GM21737 (cell line): ENCODE results near the gene FAM240A.

Experiments
- ATAC-seq: cut with Tn5 transposase; IDR thresholded peaks from one replicate; pipeline ENCODE4 v1.9.1; 2021; ENCODE audit warnings: mild to moderate bottlenecking, moderate library complexity; ENCODE audit not compliant: unreplicated experiment

Gene FAM240A

DNA sequence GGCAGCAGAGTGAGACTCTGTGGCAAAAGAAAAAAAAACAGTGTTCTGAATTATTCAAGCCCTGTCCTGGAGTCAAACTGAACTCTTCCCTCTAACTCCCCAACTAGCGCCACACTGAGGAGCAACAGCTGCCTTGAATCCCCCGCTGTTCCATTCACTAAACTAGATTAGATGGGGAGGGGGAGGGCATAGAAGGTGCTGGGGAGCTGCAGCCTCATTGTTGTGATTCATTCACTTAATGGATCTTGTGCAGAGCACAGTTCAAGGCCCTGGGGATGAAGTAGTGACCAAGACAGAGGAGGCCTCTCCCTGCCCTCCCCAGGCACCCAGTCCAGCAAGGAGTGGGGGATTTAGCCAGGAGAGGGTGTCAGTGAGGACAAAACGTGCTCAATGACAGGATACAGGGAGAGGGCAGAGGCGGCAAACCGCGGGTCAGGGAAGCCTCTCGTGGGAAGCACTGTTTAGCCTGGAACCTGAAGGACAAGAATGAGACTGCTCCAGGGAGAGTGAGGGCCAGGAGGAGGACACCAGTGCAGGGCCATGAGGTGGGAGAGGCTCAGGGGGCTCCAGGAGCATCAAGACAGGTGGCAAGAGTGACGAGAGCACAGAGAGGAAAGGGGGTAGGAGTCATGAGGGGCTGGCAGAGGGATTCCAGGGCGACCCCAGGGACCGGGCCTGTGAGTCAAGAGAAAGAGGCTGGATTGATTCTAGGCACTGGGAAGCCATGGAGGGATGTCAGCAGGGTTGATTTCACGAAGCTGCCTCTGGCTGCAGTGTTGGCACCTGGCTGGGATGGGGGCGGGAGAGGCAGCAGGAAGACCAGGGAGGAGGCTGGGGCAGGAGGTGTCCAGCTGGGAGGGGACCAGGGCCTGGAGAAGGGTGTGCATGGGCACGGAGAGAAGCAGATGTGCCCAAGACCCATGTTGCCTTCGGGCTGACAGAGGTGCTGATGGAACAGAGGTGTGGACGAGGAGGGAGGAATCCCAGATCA, 49.7 kb downstream of the FAM240A start:
- ATAC-seq: no peak

DNA sequence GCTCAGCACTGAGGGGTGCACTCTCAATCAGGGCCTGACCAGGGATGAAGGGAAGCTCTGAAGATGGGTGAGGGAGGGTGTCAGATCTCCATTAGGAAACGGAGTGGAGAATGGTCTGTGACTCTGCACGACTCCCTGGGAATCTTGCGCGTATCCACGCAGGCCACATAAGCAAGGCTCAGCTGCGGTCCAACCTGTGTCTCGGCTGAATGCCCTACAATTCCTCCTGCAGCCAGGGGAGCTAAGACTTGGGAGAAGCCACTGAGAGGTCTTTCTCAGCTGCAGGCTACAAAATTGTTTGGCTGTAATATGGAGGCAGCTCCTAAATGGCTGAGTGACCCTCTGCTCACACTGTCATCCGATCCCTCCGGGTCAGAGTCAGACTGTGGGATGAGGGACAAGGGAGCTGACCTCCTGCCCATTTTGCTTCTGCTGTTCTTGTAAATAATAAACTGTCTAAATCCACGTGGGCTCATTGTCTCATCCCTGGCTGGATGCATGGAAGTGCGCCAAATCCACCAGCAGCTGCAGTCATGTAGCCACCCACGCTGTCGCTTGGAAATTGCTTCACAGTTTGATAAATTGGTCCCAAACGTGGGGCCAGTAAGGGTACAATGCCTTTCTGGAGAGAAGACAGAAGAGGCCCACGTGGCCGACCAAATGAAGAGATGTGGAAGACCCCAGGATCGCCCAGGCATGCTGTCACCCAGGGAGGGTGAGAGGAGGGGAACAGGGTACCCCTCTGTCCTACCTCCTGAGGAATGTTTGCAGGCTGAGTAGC, 50.6 kb downstream of the FAM240A start:
- no peak for ATAC-seq

DNA sequence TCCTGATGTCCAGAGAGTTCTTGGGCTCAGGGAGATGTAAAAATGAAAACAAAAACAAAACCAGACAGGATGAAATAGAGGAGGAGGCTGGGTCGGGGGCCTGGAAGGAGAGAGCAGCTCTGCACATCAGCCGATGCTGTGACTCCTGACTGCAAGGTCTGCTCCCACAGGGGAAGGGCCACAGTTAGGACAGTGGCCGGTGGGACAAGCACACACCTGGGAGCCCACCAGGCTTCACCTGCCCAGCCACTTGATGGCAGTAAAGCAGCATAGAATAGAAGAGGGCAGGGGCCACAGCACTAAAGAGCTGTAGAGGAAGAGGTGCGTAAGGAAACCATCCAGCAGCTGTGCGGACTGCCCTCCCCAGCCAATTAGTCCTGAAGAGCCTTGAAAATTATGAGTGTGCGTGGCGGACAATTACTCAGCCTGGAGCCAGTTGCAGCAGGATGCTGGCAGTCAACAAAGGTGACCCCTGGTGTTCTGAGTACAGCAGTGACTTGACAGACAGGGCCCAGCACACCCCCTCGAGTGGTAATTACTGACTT, 51.3 kb downstream of the FAM240A start:
- ATAC-seq: no peak

DNA sequence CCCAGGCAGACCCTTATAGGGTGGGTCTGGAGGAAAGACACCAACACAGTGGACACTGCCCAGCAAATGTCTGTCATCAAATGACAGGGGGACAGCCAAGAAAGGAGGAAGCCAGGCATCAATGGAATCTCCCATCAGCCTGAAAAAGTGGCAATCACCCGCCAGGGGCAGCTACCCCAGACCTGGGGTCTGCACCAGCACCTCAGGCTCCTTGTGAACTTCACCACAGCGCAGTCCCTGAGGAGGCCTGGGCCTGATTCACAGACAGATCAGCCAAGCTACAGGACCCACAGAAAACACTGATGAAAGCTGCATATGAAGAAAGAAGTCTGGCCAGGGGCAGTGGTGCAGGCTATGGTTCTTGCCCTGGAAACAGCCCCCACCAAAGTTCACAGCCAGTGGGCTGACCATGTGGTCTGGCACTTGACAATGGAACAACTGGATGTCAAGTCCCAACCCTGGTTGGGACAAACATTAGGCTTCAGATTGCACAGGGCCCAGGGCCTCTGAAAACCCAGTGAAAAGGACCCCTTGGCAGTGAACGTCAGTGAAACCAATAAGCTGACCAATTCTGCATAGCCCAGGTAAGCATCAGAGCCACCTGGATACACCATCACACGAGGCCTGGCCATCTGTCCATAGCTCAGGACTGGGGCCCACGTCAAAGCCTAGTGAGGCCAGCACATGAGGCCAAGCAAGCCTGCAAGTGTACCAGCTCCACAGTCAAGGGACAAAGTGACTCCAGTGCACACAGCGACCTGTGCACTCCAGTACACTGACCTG, 52.1 kb downstream of the FAM240A start:
- no peak for ATAC-seq

DNA sequence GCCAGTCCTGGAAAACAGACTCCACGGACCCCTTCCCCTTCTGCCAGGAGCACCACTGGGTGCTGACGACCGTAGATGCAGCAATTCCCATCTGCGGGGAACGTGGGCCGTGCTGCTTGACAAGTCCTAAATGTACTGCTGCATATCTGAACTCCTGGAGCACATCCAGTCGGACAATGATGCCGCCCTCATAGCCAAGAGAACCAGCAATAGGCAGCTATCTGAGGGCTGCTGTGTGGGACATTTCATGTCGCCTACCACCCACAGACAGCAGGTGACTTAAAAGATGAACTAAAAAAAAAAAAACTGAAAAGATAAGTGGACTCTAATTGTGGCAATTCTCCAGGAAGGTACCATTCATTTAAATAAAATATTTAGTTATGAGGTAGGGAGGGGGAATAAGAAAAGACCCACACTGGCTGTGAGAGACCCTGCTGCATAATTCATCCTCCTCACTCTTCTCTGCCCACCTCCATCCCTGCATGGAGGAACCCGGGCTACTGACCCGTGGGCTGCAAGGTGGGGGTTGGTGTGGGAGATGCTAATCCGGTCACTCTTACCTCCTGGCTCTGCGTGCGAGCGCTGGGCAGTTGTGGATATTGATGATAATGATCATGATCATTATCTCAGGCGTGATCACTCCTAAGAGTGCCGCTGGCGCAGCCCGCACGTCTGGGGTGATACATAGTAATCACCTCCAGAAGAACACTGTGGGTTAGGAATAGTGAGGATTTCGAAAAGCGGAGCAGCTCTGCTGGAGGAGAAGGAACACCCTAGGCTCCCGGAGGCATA, 52.8 kb downstream of the FAM240A start:
- no peak for ATAC-seq

DNA sequence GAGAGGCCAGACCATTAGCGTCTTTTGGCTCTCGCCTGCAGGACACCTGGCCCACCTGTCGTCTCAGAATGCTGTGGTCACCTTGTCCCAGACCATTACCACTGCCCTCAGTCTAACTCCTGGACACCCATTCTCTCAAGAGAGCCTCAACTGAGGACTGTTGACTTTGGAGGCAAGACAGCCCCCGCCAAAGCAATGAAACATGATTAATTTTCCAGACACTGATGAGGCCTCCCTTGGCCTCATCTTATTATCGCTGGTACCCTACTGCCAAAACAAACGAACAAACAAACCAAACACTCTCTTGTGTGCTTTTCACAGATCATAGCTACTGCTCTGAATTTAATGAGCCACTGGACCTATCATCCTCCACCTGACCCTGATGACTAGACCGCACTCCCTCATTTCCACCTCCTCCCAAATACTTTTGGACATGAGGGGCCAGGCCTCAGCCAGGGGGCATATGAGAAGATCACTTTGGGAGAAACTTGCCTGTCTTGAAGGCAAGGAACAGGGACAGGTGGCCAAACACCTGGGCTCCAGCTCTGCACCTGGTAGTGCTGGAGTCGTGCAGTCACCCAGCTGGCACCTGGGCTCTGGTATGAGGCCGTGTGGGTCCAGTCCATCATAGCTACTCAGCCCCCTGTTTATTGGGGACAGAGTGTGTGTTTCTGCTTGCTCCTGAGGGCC, 53.6 kb downstream of the FAM240A start:
- ATAC-seq: no peak

DNA sequence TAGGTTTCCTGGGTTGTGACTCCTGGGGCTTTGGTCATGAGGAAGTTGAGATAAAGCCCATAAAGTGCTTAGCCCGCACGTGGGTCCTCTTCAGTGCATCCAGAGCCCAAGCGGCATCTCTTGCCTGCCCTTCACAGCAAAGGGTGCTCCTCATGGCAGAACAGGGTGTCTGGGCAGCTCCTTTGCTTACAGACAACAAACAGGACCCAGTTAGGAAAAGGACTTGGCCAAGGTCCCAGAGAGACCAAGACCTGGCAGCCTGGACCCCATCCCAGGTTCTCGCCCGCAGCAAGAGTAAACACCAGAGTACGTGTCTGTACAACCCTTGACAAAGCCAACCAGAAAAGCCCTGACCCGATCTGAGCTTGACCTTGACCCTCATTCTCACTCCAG, 54.1 kb downstream of the FAM240A start:
- ATAC-seq: no peak

DNA sequence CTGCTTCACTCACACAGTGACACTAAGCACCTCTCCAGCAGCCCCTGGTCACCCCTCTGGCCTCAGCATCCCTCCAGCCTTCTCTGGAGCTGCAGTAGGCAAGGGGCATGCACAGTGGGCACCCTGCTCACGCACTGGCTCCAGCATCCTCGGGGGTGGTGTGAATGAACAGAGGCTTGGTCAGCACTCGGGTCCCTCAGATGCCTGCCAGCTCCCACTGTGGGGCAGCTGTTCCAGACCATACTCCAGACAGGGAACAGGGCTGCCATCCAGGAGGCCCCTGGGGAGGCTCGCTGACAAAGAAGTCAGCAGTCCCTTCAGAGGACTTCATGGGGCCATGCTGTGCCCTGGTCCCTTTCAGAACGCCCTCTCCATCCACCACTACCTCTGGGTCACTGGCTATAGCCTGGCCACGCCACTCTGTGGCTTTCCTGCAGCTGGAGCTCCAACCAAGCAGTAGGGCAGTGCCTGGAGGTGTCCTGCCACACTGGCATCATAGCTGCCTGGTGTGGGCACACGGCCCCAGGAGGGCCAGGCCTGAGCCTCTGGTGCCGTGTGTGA, 54.8 kb downstream of the FAM240A start:
- no peak for ATAC-seq

DNA sequence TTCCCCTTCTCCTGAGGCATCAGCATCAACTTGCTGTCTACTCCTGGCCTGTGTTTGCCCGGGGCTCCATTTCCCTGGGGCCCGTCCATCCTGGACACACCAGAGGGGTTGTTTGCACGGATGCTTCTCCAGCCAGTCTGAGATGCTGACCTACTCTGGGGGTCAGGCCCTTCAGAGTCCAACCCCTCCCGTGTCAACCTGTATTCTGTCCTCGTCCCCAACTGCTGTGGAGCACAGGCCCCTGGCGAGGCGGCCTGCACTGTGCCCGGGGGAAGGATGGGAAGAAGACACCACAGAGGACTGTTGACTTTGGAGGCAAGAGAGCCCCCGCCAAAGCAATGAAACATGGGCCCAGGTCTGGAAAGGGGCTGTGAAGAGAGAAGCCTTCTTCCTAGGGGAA, 55.3 kb downstream of the FAM240A start:
- ATAC-seq: no peak

DNA sequence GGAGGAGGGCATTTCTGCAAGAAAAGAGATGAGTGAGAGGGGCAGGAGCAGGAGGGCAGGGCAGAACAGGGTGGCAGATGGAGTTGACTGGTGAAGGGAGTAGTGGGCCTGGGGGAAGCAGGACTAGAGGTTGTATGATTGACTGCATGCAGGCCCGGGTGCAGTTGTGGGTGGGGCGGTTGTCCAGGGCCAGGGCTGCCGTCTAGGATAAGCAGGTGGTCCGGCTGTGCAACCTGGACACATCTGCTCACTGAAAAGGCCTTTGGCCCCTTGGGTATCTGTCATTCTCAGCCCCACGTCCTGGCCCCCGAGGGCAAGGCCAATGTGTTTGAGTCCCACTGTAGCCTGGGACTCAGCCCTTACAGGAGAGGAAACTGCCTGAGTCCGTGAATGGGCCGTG, 55.8 kb downstream of the FAM240A start:
- no peak for ATAC-seq

DNA sequence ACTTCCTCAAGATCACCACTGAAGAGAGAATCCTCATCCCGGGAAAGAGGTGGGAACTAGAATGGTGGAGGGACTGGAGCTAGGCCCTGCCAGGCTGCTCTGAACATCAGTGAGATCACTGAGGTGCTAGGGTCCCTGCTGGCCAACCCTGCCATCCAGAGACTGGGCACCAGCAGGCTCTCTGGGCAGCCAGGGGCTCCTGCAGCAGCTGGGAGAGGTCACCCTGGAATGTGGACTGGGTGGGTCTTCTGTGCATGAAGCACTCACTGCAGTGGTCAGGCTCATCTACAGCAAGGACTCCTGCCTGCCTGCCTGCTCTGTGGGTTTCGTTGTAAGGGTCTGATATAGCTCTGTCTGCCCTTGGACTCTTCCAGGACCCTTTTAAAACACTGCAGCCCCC, 56.3 kb downstream of the FAM240A start:
- no peak for ATAC-seq

DNA sequence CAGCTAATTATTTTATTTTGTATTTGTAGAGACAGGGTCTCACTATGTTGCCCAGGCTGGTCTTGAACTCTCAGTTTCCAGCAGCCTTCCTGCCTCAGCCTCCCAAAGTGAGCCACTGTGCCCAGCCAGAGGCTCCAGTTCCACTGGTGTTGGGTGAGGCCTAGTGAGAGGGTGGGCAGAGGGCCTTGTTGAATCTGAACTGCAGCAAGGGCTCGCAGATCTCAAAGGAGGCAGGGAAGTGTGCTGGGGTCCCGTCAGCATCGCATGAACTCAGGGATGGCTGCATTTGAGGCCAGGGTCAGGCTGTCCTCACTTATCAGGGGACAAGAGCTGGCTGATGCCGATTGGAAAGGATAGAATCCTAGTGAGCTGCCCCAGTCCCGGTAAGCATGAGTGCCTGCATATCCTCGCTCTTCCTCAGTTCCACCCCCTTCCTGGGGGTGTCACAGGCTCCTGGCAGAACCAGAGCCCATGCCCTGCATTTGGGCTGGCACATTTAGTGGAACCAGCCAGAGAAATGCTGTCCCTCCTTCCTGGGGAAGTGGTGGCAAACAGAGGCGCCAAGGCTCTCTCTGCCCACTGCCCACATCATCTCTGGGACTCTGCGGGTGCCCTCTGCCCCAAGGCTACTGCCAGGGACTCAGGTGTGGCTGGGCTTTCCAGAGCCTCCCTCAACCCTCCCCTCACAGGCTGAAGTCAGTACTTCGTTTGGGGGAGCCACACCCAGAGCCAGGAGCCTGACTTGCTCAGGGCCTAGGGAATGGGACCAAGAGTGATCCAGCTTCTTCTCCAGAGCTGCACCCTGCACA, 57.1 kb downstream of the FAM240A start:
- ATAC-seq: no peak

DNA sequence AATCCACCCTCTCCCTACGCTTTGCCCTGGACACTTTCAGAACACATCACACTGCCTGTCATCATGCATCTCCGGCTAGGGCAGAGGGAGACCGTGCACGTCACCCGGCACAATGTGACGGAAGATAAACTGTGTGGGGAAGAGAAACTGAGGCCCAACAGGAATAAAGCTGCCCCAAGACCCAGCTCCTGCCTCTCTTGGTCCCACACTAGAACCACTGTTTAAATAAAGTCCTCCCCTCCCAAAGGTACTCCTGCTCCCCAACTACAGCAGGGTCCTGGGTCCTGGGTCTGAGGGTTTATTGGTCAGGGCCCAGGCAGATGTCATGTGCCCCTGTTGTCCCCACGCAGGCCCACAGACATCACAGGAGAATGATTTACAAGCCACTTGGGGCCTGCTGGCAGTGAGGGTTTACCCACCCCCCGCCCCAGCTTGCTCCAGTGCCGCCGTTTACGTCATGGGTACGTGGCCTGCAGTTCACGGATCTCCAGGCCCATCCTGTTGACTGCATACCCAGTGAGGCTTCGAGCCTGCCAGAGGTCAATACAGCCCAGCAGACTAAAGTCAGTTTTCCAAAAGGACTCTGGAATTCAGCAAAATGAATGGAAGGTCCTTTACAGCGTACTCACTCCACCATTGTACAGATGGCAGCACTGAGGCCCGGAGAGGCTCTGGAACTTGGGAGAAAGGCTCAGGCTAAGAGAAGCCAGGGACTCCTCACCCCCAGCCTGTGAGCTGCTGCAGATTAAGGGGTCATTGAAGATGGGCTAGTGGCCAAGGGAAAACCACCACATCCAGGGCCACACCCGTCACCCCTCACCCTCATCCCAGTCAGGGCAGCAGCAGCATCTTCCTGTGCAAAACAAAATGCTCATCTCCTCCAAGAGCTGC, 57.9 kb downstream of the FAM240A start:
- ATAC-seq: no peak

DNA sequence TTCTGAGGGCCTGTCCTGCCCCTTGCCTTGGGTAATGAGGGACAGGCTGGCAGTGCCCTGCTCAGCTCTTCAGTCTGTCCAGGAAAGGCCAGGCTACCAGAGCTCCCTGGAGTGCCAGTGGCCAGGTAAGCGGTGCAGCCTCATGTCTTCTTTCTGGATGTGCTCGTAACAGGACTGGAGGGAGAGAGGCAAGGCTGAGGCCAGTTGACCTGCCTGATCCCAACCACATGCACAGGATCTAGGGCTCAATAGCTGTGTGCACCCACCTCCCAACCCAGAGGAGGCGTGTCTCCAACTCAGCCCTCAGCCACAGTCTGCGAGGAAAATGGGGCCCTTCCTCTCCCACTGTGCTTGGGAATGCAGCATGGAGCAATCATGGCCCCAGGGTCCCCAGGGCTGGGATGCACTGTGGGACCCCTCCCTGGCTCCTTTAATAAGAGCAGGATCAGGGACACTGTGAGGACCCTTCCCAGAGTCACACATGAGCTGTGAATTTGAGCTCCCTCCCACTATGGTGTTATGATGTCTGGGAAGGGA, 58.6 kb downstream of the FAM240A start:
- no peak for ATAC-seq

DNA sequence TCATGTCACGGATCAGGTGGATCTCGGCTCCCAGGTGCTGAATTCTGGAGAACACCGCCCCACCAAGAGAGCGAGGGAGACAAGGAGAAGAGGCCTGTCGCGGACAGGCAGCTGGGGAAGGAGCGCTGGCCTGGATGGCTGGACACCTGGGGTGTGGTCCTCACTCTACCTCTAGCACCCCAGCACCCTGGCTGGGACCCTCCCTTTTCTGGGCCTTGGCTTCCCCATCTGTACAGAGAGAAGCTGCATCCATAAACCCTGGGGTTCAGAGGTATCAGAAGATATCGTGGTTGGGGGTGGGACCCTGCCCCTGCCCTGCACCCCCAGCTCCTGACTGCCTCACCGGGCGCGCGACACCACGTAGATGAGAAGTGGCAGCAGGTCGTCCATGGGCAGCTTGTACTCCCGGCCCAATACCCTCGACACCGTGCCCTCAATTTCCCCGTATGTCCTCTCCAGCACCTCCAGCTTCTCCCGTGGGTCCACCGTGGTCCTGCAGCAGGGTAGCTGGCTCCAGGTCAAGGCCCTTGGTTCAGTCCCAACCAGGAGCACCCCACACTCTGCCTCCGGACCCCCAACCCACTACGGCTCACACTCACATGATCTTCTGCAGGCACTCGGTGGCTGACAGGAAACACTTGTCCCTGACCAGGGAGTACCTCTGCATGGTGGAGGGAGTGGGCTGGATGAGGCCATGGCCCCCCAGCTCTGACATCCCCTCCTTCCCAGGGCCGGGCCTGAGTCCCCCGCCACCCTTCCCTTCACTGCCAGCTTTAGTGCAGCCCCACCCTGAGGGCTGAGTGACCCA, 59.4 kb downstream of the FAM240A start:
- no peak for ATAC-seq

DNA sequence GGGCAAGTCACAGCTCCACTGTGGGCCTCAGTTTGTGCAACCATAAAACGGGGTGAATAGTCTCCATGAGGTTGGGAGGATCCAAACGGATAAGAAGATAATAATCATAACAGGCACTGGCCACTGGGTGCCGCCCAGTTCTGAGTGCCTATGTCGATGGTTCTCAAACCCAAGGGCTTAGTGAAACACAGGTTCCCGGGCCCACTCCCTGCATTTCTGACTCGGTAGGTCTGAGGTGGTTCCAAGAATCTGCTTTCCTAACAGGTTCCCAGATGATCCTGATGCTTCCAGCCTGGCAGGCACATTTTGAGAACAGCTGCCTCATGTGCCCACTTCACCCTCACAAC, 60.0 kb downstream of the FAM240A start:
- no peak for ATAC-seq
